Aorta (tissue), 5 donors: ENCODE data around the gene PHKA2. TPM values are rescaled to one million over a fixed set of nuclear protein-coding genes. Genes with fewer than 3 reads are reported as not detected.

Experiments
- ATAC-seq: fragments of 200-7000 bp; cut with Tn5 transposase; one replicate; pipeline ENCODE4 v1.9.1; 2022; ENCODE audit warnings: moderate library complexity; ENCODE audit not compliant: low FRiP score
- DNase-seq, 2 donors: peaks; one replicate each; pipeline ENCODE4 v3.0.0-alpha.2; 2020
- H3K27ac ChIP-seq, 2 donors: one replicate each; pipeline ENCODE4 v1.5.1; 2013; ENCODE audit warnings: low read length in 2 of 2, mild to moderate bottlenecking in 2 of 2, moderate library complexity in 2 of 2, control low read depth in 1 of 2, inconsistent platforms in 1 of 2, low read depth in 1 of 2
- H3K27me3 ChIP-seq, 2 donors: one replicate each; pipeline ENCODE4 v1.6.1; 2013; ENCODE audit warnings: control low read depth in 1 of 2, low read length in 1 of 2, mild to moderate bottlenecking in 1 of 2, moderate library complexity in 1 of 2; ENCODE audit not compliant: insufficient read depth in 2 of 2, control insufficient read depth in 1 of 2
- H3K36me3 ChIP-seq, 2 donors: one replicate each; pipeline ENCODE4 v1.6.1; 2013; ENCODE audit warnings: control low read depth in 1 of 2, low read length in 1 of 2, mild to moderate bottlenecking in 1 of 2; ENCODE audit not compliant: insufficient read depth in 2 of 2, control insufficient read depth in 1 of 2
- H3K4me1 ChIP-seq, 2 donors: one replicate each; pipeline ENCODE4 v1.6.1; 2013; ENCODE audit warnings: low read length in 2 of 2, control low read depth in 1 of 2, mild to moderate bottlenecking in 1 of 2, moderate library complexity in 1 of 2; ENCODE audit not compliant: insufficient read depth in 2 of 2, control insufficient read depth in 1 of 2
- H3K4me3 ChIP-seq, 2 donors: one replicate each; pipeline ENCODE4 v1.5.1; 2013; ENCODE audit warnings: low read length in 2 of 2, control low read depth in 1 of 2, mild to moderate bottlenecking in 1 of 2
- H3K9me3 ChIP-seq: one replicate; pipeline ENCODE4 v1.6.1; 2013; ENCODE audit warnings: mild to moderate bottlenecking, low read length; ENCODE audit not compliant: control insufficient read depth
- WGBS, 2 donors: extraction: QIAGEN DNeasy Blood & Tissue Kit; methylation state at CpG; one replicate each; pipeline ENCODE4 v1.1.7; 2013; 5-methylcytosine and 5-hydroxymethylcytosine counted together
- intact Hi-C, 2 donors: fragments of 100-400 bp; cut with DNase I; formaldehyde crosslinking; loops; one replicate each; pipeline versions ENCODE4 v1.14.2 to v1.15.0; 2022
- polyA plus RNA-seq, 2 donors: library from polyadenylated mRNA; stranded (reverse); fragments of 200-250 nt; gene quantifications; one replicate each; pipeline ENCODE4 v1.2.3, GENCODE V29; 2013
- total RNA-seq, 2 donors: library from RNA; stranded (reverse); fragmentation: NEBNext Ultra II Directional; extraction: Animal tissue kit (Norgen Biotek cat#: 25700); gene quantifications; one replicate each; pipeline ENCODE4 v1.2.1, GENCODE V29; 2021
- donor health status: healthy with polysubstance abuse.
- donor health status: Bipolar disorder and iron deficiency.
- donor health status: DM: no; HTN: no; CAD: no.
- donor health status: DM: no; HTN: no; CAD: no.
- donor health status: DM: yes; HTN: yes; CAD: no.

Gene PHKA2
- total and polyA plus RNA-seq, 4 donors, result 1.5 to 45.6 (median 27.9) TPM

DNA sequence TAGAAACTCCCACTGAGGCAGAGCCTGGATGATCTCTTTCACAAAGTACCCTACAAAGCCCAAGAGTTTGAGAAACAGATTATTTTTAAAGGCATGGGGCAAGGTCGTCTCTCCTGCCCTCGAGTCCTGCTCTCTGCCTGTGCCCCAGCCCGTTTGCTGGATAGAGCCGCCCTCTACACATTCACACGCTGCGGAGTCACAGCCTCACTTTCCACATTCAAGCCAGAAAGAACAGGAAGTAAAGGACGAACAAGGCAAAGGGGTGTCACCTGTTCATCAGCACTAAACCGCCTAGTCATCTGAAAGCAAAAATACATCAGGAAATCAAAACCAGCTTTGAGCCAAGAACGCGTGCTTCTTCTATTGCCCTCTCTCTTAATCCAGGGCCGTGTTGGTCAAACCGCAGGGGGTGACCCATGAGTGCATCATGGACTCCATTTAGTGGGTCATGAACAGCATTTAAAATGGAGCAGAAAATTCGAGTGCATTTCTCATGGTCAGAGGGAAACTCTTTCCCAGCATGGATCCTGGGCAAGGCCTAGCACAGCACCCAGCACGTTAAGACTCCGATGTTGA is 83.4 kb downstream of the PHKA2 start:
- intact Hi-C loops, result loop anchor here in 1 of 2 donors (10.0 kb wide), 1 partner anchor 434 kb away; no protein-coding TSS in a partner anchor
- WGBS, 2 donors, result 78 to 83% methylated on average over 15 of the region's 15 CpGs
- ATAC-seq, result no peak
- no peak overlapping the region for H3K4me3 ChIP-seq
- no peaks in the 10 kb centered on the region for H3K4me1 ChIP-seq
- H3K9me3 ChIP-seq, result no peaks in the 10 kb centered on the region
- H3K36me3 ChIP-seq, result peaks cover 0 to 5% of the 10 kb centered on the region in 2 donors
- peak in 1 of 2 donors; percentile 51 for DNase-seq
- no peak overlapping the region for H3K27ac ChIP-seq
- no peaks in the 10 kb centered on the region for H3K27me3 ChIP-seq

DNA sequence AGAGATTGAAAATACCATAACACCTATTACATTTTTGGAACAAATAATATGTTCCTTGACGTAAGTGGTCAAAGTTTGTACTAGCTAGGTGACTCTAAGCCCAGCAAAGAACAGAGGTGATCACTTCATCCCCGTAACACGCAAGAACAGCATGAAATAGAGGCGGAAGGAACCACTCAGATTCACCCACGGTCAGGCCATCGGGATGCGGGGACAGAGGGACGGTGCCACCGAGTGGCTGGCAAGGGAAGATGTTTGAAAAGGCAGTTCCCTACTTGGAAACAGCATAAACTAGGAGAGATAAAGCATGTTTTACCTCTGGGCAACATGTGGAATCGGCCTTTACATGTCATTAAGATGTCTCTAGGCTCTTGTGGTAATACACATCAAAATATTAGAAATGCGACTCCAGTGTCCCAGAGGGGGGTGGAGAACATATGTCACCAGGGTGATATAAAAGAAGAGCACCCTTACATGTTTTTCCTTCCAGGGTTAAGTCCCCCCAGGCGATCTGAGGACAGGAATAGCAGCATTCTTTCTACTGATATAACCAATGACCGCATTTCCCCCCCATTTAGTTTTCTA is 84.0 kb downstream of the PHKA2 start:
- intact Hi-C loops, result loop anchor here (5.0 to 10.0 kb wide), 5 partner anchors 213 to 508 kb away; no protein-coding TSS in a partner anchor
- DNase-seq, result peak in 1 of 2 donors; percentile 69
- Histone ChIP-seq H3K4me1 (no peaks in the 10 kb centered on the region), H3K36me3 (peaks cover 0 to 1% of the 10 kb centered on the region in 2 donors), H3K27me3 (no peaks in the 10 kb centered on the region), H3K4me3 (no peak overlapping the region), H3K9me3 (no peaks in the 10 kb centered on the region), H3K27ac (no peak overlapping the region)
- WGBS, 2 donors, result 65% methylated on average over 13 of the region's 13 CpGs
- no peak for ATAC-seq

GRCh38 chrX:18898492-18898891 is 85.4 kb downstream of the PHKA2 start:
- H3K4me3 ChIP-seq, result no peak overlapping the region
- DNase-seq, result peak in 1 of 2 donors; percentile 19
- intact Hi-C loops, result loop anchor here (5.0 kb wide), 4 partner anchors 211 to 506 kb away; no protein-coding TSS in a partner anchor
- H3K27me3 ChIP-seq, result no peaks in the 10 kb centered on the region
- ATAC-seq, result no peak
- peaks cover 0 to 1% of the 10 kb centered on the region in 2 donors for H3K36me3 ChIP-seq
- whole genome bisulfite sequencing, 2 donors, result 74 to 77% methylated on average over 6 of the region's 6 CpGs
- no peaks in the 10 kb centered on the region for H3K4me1 ChIP-seq
- no peak overlapping the region for H3K27ac ChIP-seq
- H3K9me3 ChIP-seq, result no peaks in the 10 kb centered on the region

- Histone ChIP-seq H3K27ac (no peak overlapping the region), H3K4me1 (no peaks in the 10 kb centered on the region), H3K36me3 (no peaks in the 10 kb centered on the region), H3K4me3 (no peak overlapping the region), H3K9me3 (no peaks in the 10 kb centered on the region), H3K27me3 (no peaks in the 10 kb centered on the region)
- WGBS, 2 donors, result 93% methylated on average over 11 of the region's 11 CpGs
- intact Hi-C loops, result loop anchor here (5.0 kb wide), 4 partner anchors 211 to 506 kb away; no protein-coding TSS in a partner anchor
- DNase-seq, result no peak
- ATAC-seq, result no peak
Measured at GRCh38 chrX:18898091-18898490, 85.8 kb downstream of the PHKA2 start.

DNA sequence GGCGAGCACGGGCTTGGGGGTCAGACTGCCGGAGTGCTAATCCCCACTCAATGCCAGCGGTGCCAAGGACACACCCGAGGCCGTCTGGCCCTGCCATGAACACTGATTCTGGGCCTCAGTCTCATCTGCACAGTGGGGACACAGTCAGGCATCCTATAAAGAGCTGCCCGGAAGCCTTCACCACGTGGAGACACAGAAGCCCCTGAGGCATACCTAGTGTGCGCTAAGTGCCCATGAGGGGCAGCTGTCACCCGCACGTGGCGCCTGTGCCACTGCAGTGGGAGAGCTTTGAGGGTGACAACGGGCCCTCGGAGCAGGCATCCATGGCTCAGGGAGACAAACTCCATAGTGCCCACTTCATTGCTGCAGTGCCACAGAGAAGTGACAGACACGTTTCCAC is 86.3 kb downstream of the PHKA2 start:
- no peaks in the 10 kb centered on the region for H3K36me3 ChIP-seq
- WGBS, 2 donors, result 91% methylated on average over 15 of the region's 15 CpGs
- intact Hi-C loops, result loop anchor here (5.0 kb wide), 4 partner anchors 210 to 505 kb away; no protein-coding TSS in a partner anchor

GRCh38 chrX:18896680-18897544 is 87.0 kb downstream of the PHKA2 start:
- WGBS, 2 donors, result 91 to 92% methylated on average over 27 of the region's 27 CpGs
- peak in 1 of 2 donors; percentile 66 for DNase-seq
- no peak for ATAC-seq
- no peaks in the 10 kb centered on the region for H3K36me3 ChIP-seq
- no peaks in the 10 kb centered on the region for H3K4me1 ChIP-seq
- H3K9me3 ChIP-seq, result no peaks in the 10 kb centered on the region
- no peak overlapping the region for H3K4me3 ChIP-seq
- peak overlapping the region in 1 of 2 donors; percentile 93 for H3K27ac ChIP-seq
- intact Hi-C loops, result loop anchor here (5.0 kb wide), 4 partner anchors 210 to 505 kb away; no protein-coding TSS in a partner anchor
- H3K27me3 ChIP-seq, result no peaks in the 10 kb centered on the region

More for the DNA sequence above, 86.3 kb downstream of the PHKA2 start:
- no peak overlapping the region for H3K27ac ChIP-seq
- no peak overlapping the region for H3K4me3 ChIP-seq
- H3K27me3 ChIP-seq, result no peaks in the 10 kb centered on the region
- ATAC-seq, result no peak
- no peak for DNase-seq
- H3K9me3 ChIP-seq, result no peaks in the 10 kb centered on the region
- H3K4me1 ChIP-seq, result no peaks in the 10 kb centered on the region

- Histone ChIP-seq H3K36me3 (no peaks in the 10 kb centered on the region), H3K4me1 (no peaks in the 10 kb centered on the region), H3K27ac (peak overlapping the region in 1 of 2 donors; percentile 93), H3K4me3 (no peak overlapping the region), H3K27me3 (no peaks in the 10 kb centered on the region), H3K9me3 (no peaks in the 10 kb centered on the region)
- 8 to 51% methylated on average over 18 of the region's 18 CpGs for WGBS, 2 donors
- intact Hi-C loops, result loop anchor here (2.0 to 5.0 kb wide), 5 partner anchors 208 to 503 kb away; no protein-coding TSS in a partner anchor
- ATAC-seq (peak; percentile 79), DNase-seq (peak; percentile 72 to 87)
Measured at GRCh38 chrX:18895189-18895951, 88.5 kb downstream of the PHKA2 start.

- peak overlapping the region in 1 of 2 donors; percentile 4 for H3K27ac ChIP-seq
- H3K4me1 ChIP-seq, result no peaks in the 10 kb centered on the region
- DNase-seq, result peak; percentile 33 to 71
- H3K9me3 ChIP-seq, result no peaks in the 10 kb centered on the region
- no peak overlapping the region for H3K4me3 ChIP-seq
- no peak for ATAC-seq
- H3K27me3 ChIP-seq, result no peaks in the 10 kb centered on the region
- no peaks in the 10 kb centered on the region for H3K36me3 ChIP-seq
- intact Hi-C loops, result loop anchor here in 1 of 2 donors (2.0 kb wide), 1 partner anchor 471 kb away; no protein-coding TSS in a partner anchor
- WGBS, 2 donors, result 85 to 87% methylated on average over 18 of the region's 18 CpGs
Measured at GRCh38 chrX:18894156-18894555, 89.8 kb downstream of the PHKA2 start.
